A549 (cell line): ENCODE results near the gene FRMD1.

Experiments used
- BHLHE40 ChIP-seq: IDR thresholded peaks from 2 replicates; pipeline ENCODE4 v1.6.1; 2012; ENCODE audit warnings: low read depth, low read length, inconsistent platforms
- CBX8 ChIP-seq: fragments of 200-600 bp; sonication (generic); IDR thresholded peaks from 2 replicates; pipeline ENCODE4 v1.6.1; 2016
- CTCF ChIP-seq: fragments of >200 bp; sonication (Bioruptor Twin); formaldehyde crosslinking; IDR thresholded peaks from 3 replicates; pipeline ENCODE4 v1.5.1; 2016
- EP300 ChIP-seq, 2 experiments: fragments of >200 bp; sonication (Bioruptor Twin); formaldehyde crosslinking; IDR thresholded peaks; 2 replicates in 1 of 2; 3 replicates in 1 of 2; pipeline ENCODE4 v1.6.1; 2016 to 2017
- GATA3 ChIP-seq: IDR thresholded peaks from 2 replicates; pipeline ENCODE4 v1.6.1; 2012; ENCODE audit warnings: borderline replicate concordance
- MAZ ChIP-seq: fragments of 150-350 bp; IDR thresholded peaks from 2 replicates; pipeline ENCODE4 v1.6.1; 2014; ENCODE audit warnings: antibody characterized with exemption, low read depth, low read length, borderline replicate concordance
- PHF8 ChIP-seq: fragments of 200-600 bp; sonication (generic); IDR thresholded peaks from 2 replicates; pipeline ENCODE4 v1.6.1; 2016; ENCODE audit warnings: low read depth, mild to moderate bottlenecking, antibody characterized with exemption, moderate library complexity, borderline replicate concordance
- POLR2A ChIP-seq: IDR thresholded peaks from 2 replicates; pipeline ENCODE4 v1.6.1; 2012; ENCODE audit warnings: mild to moderate bottlenecking, low read length
- RCOR1 ChIP-seq: fragments of 150-350 bp; IDR thresholded peaks from 2 replicates; pipeline ENCODE4 v1.6.1; 2014; ENCODE audit warnings: antibody characterized with exemption, low read length, low read depth
- RNF2 ChIP-seq: fragments of 200-600 bp; sonication (generic); IDR thresholded peaks from 2 replicates; pipeline ENCODE4 v1.6.1; 2016; ENCODE audit warnings: low read depth, mild to moderate bottlenecking, antibody characterized with exemption, moderate library complexity, borderline replicate concordance
- SMC3 ChIP-seq: fragments of >200 bp; sonication (Bioruptor Twin); formaldehyde crosslinking; IDR thresholded peaks from 3 replicates; pipeline ENCODE4 v1.6.1; 2018; ENCODE audit warnings: inconsistent platforms
- USF2 ChIP-seq: fragments of 450-650 bp; IDR thresholded peaks from 2 replicates; pipeline ENCODE4 v1.6.1; 2014; ENCODE audit warnings: antibody characterized with exemption
- TF ChIP-seq, protein P1 (sequence below): fragments of 250-450 bp; sonication (Bioruptor Pico); IDR thresholded peaks from 2 replicates; pipeline ENCODE4 v1.5.0; 2021; ENCODE audit warnings: mild to moderate bottlenecking, moderate library complexity, borderline replicate concordance

DNA sequence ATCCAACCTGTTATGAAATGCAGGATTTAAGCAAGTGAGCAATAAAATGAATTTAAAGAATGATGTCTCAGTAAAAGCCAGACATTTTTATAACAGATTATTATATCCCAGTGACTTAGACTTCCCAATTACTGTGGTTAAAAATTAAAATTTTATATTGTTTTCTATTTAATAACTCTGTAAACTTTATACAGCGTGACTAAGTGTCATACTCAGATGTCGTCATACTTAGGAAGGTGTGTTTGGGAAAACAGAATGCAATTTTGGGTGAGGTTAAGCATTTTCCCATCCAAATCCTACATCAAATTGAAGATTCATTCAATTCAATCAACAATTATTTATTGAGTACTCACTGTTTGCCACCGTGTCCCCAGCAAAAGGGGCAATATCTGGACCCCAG lies 31.4 kb upstream of the FRMD1 start:
- TF ChIP-seq EP300 (IDR thresholded peaks at IDR 0.05) (no peak), PHF8 (no peak), CTCF (no peak), CBX8 (no peak), SMC3 (no peak), GATA3 (no peak), RCOR1 (no peak), USF2 (no peak), BHLHE40 (no peak), POLR2A (no peak), MAZ (no peak), RNF2 (no peak)
- TF ChIP-seq, protein P1, sequence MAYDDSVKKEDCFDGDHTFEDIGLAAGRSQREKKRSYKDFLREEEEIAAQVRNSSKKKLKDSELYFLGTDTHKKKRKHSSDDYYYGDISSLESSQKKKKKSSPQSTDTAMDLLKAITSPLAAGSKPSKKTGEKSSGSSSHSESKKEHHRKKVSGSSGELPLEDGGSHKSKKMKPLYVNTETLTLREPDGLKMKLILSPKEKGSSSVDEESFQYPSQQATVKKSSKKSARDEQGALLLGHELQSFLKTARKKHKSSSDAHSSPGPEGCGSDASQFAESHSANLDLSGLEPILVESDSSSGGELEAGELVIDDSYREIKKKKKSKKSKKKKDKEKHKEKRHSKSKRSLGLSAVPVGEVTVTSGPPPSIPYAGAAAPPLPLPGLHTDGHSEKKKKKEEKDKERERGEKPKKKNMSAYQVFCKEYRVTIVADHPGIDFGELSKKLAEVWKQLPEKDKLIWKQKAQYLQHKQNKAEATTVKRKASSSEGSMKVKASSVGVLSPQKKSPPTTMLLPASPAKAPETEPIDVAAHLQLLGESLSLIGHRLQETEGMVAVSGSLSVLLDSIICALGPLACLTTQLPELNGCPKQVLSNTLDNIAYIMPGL (CRISPR knock-in tag) = no peak
